Left hindlimb (tissue), 1 donor: ENCODE measurements around the gene CREBZF.
"Not testable (repeated sequence)": the region's sequence is repeated elsewhere in the genome, so short reads cannot be mapped to it uniquely, and the experiment has no call there.

Source experiments
- DNase-seq: peaks from one replicate; pipeline ENCODE4 v3.0.0-alpha.2; 2018

Gene CREBZF

GRCh38 chr11:85620256-85620655, 44.7 kb downstream of the CREBZF start:
- DNase-seq, result no peak

DNA sequence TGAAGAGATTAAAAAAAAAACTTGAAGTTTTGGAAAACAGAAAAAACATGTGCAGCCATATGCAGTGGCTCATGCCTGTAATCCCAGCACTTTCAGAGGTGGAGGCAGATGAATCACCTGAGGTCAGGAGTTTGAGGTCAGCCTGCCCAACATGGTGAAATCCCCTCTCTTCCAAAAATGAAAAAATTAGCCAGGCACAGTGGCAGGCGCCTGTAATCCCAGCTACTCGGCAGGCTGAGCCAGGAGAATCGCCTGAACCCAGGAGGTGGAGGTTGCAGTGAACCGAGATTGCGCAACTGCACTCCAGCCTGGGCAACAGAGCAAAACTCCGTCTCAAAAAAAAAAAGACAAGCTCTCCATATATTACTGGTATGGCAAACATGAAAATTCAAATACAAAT, 45.4 kb downstream of the CREBZF start:
- no peak for DNase-seq

DNA sequence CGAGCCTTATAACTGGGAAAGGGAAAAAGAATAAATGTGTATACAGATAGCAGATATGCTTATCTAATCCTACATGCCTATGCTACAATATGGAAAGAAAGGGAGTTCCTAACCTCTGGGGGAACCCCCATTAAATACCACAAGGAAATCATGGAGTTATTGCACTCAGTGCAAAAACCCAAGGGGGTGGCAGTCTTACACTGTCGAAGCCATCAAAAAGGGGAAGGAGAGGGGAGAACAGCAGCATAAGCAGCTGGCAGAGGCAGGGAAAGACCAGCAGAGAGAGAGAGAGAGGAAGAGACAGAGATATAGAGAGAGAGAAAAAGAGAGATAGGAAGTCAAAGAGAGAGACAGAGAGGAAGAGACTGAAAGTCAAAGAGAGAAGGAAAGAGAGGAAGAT, 53.3 kb downstream of the CREBZF start:
- DNase-seq, result not testable (repeated sequence)
